ENCODE measurements around the gene EIF4E2. TPM values are rescaled to one million over a fixed set of nuclear protein-coding genes. Genes with fewer than 3 reads are reported as not detected.

Gene EIF4E2
- total RNA-seq, 4 donors from 2014 or later = 29.2 to 44.7 (median 34.6) TPM

- no peak overlapping the region for H3K4me3 ChIP-seq (ENCODE audit: low read depth, poor library complexity, severe bottlenecking)
- WGBS, 2 donors = 5 to 16% methylated on average over 8 to 16 of the region's 16 CpGs
- TF ChIP-seq POLR2A (IDR thresholded peaks at IDR 0.05) (no peak), CTCF (IDR thresholded peaks at IDR 0.05) (no peak)
- DNase-seq (ENCODE audit: low spot score in 2 of 2) = no peak
- intact Hi-C loops (cut with DNase I; ENCODE audit: low total_unique reads) = no loop called here
These were observed 27.1 kb upstream of the EIF4E2 start for GRCh38 chr2:232523402-232523681.

- WGBS, 2 donors = 1 to 3% methylated on average over 47 to 51 of the region's 75 CpGs
- TF ChIP-seq POLR2A (IDR thresholded peaks at IDR 0.05) (no peak), CTCF (IDR thresholded peaks at IDR 0.05) (no peak)
- H3K4me3 ChIP-seq (ENCODE audit: low read depth, poor library complexity, severe bottlenecking) = no peak overlapping the region
- intact Hi-C loops (cut with DNase I; ENCODE audit: low total_unique reads) = no loop called here
- DNase-seq (ENCODE audit: low spot score in 2 of 2) = no peak
These were observed 26.5 kb upstream of the EIF4E2 start for GRCh38 chr2:232523682-232524597.

GRCh38 chr2:232524771-232525170 lies 25.7 kb upstream of the EIF4E2 start:
- no peak overlapping the region for H3K4me3 ChIP-seq (ENCODE audit: low read depth, poor library complexity, severe bottlenecking)
- no peak for DNase-seq (ENCODE audit: low spot score in 2 of 2)
- intact Hi-C loops (cut with DNase I; ENCODE audit: low total_unique reads) = no loop called here
- 73 to 77% methylated on average over 6 of the region's 6 CpGs for WGBS, 2 donors
- no peak for TF ChIP-seq POLR2A (IDR thresholded peaks at IDR 0.05)

GRCh38 chr2:232525199-232525598 lies 25.3 kb upstream of the EIF4E2 start:
- TF ChIP-seq POLR2A (IDR thresholded peaks at IDR 0.05) (no peak), CTCF (IDR thresholded peaks at IDR 0.05) (no peak)
- DNase-seq (ENCODE audit: low spot score in 2 of 2) = no peak
- no peak overlapping the region for H3K4me3 ChIP-seq (ENCODE audit: low read depth, poor library complexity, severe bottlenecking)
- intact Hi-C loops (cut with DNase I; ENCODE audit: low total_unique reads) = no loop called here
- WGBS, 2 donors = 72 to 97% methylated on average over 6 to 12 of the region's 14 CpGs

GRCh38 chr2:232525791-232526371 lies 24.6 kb upstream of the EIF4E2 start, which contains the start of gene CHRND:
Gene CHRND (plus strand): TSS chr2:232526160. CDS start chr2:232526216, 56 bp downstream.
- TF ChIP-seq POLR2A (IDR thresholded peaks at IDR 0.05) (no peak), CTCF (IDR thresholded peaks at IDR 0.05) (no peak)
- intact Hi-C loops (cut with DNase I; ENCODE audit: low total_unique reads) = no loop called here
- WGBS, 2 donors = 19 to 24% methylated on average over 9 to 11 of the region's 18 CpGs
- no peak within 1 kb of the TSS for H3K4me3 ChIP-seq (ENCODE audit: low read depth, poor library complexity, severe bottlenecking)
- DNase-seq (ENCODE audit: low spot score in 2 of 2) = no peak

- intact Hi-C loops (cut with DNase I; ENCODE audit: low total_unique reads) = no loop called here
These were observed 24.0 kb upstream of the EIF4E2 start for GRCh38 chr2:232526372-232526941.

More at GRCh38 chr2:232526372-232526941, 24.0 kb upstream of the EIF4E2 start:
- TF ChIP-seq POLR2A (IDR thresholded peaks at IDR 0.05) (no peak), CTCF (IDR thresholded peaks at IDR 0.05) (no peak)
- H3K4me3 ChIP-seq (ENCODE audit: low read depth, poor library complexity, severe bottlenecking) = no peak overlapping the region
- no peak for DNase-seq (ENCODE audit: low spot score in 2 of 2)
- 67 to 86% methylated on average over 13 of the region's 13 CpGs for WGBS, 2 donors
